Activated naive CD8-positive, alpha-beta T cell treated with anti-CD3 and anti-CD28 coated beads, Interleukin-2, amount 50 U/mL, for 16 hours (primary cell): ENCODE results near the gene UST.
"Not testable (repeated sequence)": the region's sequence is repeated elsewhere in the genome, so short reads cannot be mapped to it uniquely, and the experiment has no call there.

ENCODE experiments used
- DNase-seq: peaks from one replicate; pipeline ENCODE4 v3.0.0-alpha.2; 2020; ENCODE audit warnings: low read depth, low spot score

UST gene

DNA sequence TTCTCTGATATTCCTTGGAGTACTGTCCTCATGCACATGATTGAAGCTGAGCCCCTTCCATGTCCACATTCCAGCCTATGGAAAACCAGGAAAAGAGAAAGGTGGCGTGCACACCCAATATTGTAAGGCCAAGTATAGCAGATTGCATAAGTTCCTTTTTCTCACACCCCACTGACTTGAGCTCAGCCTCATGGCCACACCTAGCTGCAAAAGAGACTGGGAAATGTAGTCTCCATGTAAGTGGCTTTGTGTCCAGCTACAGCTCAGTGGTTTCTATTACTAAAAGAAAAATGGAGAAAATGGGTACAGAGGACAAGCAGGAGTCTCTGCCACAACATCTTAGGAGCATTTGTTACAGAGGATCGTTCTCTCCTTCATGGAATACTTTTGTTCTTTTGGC, 10.8 kb upstream of the UST start:
- no peak for DNase-seq

DNA sequence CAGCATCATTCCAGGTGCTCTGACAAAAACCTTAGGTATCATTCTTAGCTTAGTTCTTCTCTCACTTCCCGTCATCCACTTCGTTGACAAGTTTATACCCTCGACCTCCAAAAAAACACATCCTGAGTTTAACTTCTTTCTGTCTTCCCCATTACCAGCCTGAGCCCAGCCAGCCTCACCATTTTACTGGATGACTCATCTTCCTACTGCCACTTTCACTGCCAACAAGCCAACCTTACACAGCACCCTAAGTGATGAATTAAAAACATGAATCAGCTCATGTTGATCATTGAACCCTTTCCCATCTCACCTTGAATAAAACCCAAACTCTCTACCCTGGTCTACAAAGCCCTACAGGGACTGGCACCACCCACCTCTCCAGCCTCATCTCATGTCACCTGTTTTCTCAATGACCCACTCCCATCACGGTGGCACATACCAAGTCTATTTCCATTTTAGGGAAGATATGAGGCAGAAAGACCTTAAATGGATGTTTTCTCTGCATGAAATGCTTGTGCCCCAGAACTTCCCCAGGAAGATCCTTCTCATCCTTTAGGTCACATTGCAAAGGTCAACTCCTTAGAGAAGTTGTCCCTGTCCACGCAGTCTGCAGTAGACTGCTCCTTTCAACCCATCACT, 9.9 kb upstream of the UST start:
- DNase-seq, result no peak

DNA sequence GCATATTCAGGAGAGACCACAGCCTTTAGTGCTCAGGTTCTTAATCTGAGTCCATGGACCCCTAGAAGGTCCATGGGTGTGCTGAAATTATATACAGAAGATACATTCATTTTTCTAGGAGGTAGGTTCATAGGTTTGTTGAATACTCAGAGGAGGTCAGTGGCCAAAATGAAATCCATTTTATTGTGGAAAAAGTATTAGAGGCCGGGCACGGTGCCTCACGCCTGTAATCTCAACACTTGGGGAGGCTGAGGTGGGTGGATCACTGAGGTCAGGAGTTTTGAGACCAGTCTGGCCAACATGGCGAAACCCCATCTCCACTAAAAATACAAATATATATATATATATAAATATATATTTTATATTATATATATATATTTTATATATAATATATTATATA, 9.0 kb upstream of the UST start:
- DNase-seq, result no peak

DNA sequence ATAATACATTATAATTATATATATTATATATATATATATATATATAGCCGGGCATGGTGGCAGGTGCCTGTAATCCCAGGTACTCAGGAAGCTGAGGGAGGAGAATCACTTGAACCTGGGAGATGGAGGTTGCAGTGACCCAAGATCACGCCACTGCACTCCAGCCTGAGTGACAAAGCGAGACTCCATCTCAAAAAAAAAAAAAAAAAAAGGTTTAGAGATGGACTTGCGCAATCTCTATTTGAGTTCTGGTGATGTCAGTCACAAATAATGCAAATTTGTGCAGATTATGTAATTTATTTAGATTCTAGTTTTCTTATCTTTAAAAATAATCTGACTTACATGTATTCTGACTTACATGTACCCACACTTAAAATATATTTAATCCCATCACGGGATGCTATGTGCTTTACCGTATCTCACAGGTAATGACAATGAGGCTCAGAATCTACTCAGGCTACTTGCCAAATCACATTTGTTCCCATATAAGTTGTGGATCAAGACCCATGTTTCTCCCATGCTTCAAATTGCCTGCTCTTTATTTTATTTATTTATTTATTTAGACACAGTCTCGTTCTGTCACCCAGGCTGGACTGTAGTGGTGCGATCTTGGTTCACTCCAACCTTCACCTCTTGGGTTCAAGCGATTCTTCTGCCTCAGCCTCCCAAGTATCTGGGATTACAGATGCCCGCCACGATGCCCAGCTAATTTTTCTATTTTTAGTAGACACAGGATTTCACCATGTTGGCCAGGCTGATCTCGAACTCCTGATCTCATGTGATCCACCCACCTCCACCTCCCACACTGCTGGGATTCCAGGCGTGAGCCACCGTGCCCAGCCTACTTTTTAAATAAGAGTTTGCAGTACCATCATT, 7.6 kb upstream of the UST start:
- no peak for DNase-seq

DNA sequence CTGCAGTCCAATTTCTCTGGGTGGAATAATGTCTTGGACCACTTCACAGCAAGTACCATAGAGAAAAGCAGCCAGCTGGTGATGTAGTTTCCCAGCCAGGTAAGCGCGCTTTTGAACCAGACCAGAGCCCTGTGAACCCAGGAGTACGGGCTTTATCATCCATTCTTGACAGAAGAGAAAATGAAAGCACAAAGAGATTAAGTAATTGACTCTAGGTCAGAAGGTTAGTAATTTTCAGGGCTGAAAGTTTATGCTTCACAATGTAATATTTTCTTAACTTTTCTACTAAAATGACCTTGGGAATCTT, 7.1 kb upstream of the UST start:
- no peak for DNase-seq

DNA sequence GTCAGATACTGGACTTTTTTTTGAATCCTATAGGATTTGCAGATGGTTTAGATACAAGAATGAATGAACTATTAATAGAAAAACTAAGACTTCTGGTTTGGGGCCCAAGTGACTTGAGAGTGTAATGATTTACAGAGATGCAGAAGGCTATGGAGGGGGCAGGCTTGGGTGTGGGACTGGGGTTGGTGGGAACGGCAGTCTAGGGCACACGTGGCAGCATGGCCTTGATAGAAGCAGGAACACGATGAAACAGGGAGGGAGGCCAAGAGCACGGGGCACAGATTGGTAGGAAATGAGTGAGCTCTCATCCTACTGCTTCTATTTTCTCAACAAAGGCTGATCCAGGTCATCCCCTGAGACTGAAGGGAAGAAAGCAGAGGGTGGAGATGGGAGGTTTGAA, 3.4 kb upstream of the UST start:
- DNase-seq, result no peak

DNA sequence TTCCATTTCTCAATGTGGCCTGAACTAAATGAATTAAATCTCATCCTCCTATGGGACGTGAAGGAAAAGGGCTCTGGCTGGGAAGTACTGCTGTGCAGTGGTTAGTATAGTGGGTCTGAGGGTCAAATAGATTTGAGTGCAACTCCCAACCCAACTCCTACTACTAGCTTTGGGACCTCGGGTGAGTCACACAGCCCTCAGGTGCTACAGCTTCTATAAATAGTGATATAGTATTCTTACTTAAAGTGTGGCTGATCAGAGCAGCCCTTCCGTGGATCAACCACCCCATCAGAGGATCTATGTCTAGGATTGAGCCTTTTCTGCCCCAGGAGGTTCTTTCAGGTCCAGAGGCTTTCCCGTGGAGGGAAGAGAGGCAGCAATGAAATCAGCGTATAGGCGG, 904 bp upstream of the UST start:
- no peak for DNase-seq

DNA sequence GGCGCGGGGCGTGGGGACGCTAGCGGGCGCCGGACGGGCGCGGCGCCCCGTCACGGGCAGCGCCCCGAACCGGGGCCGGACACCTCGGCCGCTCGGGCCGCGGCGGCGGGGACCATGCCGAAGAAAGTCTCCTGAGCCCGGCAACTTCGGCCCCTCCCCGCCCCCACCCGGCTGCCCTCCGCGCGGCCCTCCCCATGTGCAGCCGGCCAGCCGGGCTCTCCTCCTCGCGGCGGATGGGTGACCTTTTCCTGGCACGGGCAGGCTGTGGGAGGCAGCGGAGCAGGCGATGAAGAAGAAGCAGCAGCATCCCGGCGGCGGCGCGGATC, 278 bp downstream of the UST start:
- DNase-seq, result no peak

DNA sequence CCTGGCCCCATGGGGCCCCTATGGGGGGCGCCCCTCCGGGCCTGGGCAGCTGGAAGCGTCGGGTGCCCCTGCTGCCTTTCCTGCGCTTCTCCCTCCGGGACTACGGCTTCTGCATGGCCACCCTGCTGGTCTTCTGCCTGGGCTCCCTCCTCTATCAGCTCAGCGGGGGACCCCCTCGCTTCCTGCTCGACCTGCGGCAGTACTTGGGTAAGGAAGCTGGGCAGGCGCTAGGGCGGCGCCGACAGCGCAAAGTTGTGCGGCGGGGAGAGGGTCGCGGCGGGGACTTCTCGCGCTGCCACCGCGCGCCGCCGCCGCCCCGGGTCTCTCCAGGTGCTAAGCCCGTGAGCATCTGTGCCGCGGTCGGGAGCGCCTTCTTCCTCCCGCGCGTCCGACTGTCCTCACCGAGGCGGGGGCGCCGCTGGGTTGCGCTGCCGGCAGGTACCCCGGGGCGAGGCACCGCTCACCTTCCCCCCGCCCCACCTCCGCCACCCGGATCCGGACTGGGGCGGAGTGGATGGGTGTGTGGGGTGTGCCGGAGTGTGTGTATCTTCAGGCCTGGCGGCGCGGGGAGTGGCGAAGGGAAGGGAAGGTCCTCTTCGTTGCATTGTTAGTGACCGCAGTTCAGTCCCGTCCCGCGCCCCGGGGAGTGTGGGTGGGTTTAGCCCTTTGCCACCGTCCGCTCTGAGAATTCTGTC, 788 bp downstream of the UST start:
- DNase-seq, result no peak

DNA sequence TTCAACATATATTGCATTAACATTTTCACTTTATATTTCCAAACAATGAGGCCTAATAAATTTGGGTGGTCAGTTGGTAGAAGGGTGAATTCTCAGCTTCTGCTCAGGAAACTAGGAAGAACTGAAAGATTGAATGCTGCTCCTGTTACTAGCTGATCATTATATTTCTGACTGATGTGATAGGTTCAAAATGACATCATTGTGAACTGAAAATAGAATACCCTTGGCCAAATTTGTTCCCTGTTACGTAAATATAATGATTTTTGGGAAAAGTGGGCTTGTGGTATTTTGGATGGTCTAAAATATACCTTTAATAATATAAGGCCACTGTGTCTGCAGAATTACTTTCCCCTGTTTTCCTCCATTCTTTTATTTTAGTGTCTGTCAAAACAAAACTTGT, 2.8 kb downstream of the UST start:
- DNase-seq, result no peak

DNA sequence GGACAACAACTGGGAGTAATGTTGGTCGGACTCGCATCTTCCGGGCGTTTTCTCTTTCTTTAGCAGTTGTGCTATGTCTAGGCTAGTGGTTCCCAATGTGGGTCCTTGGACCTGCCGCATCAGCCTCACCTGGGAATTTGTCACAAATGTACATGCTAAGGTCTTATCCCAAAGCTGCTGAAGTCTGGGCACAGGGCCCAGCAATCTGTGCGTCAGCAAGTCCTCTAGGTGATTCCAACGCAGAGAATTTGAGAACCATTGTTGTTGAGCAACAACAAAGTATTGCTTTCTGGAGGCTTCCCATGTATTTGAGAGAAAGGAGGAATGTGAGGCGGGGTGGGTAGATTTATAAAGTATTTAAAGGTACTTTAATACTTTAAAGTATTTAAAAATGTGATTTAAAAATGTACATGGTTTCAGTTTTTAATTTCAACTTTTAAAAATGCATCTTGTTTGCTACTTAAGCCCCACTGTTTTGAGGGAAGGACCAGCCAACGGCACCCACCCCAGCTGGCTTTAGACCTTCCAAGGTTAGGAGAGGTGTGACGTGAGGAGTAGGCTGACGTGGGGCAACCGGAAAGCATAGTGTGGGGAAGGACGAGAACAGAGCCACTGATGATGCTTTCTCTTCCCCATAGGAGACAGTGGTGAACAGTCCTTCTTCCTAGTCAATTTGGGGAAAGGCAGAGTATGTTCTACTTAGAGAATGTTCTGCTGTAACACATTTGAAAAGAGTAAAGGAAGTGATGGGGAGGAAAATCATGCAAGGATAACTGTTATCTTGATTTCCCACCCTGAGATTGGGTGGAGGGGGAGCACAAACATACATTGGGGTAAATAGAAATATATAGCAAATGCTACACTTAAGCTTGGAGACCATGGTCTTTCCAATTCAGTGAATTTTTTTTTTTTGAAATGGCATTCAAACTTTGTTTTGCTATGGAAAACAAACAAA, 4.3 kb downstream of the UST start:
- DNase-seq, result no peak

DNA sequence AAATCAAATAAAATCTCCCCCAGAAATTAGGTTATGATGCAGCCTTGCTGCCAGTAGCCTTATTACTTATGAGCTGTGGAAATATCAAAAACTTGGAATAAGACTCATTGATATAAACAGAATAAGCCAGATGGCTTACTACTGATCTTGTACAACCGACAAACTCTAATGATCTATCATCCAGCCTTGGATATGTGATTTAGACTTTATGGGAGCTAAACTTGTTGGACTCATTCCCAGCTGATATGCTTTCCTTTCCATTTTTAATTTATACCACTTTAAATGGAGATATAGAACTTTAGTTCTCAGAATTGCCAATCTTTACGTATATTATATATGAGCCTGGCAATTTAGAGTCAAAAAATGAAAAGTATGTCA, 5.0 kb downstream of the UST start:
- DNase-seq, result no peak

DNA sequence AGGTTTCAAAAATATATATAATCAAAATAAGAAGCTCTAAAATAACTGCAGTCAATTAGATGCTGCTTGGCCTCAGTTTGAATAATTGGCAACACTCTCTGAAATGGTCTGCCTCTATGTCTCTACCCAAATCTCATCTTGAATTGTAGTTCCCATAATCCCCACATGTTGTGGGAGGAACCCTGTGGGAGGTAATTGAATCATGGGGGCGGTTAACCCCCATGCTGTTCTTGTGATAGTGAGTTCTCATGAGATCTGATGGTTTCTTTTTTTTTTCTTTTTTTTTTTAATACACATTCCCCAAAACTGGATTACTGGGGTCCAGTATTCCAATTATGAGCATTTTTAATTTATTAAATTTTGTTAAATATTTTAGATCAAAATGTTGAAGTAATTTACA, 8.5 kb downstream of the UST start:
- DNase-seq, result not testable (repeated sequence)

DNA sequence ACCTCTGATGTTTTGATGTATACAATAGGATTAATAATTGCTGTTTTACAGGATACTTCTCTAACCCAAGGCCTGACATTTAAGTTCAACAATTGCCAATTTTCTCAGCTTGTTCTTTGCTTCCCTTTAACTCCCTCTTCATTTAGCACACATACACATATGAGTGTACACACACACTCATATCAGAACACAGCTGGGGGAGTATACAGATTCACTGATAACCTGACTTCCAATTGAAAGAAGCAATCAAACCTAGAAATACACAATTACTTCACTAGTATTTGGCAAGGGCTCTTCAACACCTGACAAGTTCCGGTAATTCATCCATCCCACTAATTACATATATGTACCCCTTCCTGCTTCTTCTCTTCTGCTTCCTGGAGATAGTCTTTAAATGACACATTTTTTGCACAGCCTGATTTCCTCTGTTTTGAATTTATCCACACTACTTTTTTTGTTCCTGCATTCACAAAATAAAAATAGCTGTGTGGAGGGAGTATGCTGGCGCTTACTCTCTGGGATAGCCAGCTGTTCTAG, 11.2 kb downstream of the UST start:
- no peak for DNase-seq

DNA sequence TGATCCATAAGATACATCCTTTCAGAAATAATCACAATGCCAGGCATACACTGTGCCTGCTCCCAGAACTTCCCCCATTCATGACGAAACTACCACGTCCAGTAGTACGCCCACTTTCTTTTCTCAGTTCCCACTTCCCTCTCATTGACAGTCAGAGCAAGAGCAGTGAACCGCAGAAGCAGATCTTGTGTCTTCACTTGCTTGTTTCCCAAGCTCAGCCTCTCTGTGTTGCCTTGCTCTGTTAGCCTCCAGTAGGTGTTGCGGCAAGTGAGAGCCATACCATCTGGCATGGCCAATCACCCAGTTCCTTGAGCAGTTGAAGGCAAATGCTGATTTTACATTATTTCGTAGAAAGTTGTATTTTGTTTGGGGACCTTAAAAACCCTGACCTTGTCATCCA, 11.7 kb downstream of the UST start:
- no peak for DNase-seq

DNA sequence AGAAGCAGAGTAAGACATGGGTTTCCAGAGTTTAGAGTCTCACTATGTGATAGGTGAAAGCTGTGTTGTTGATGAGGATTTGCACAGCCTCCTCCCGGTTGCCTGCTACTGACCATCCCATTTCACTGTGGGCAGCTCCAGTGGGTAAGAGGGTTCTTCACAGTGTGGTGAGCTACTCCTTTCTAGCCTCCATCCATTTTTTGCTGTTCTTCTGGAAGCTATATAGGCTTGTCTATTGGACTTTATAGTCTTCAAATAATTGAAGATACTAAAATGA, 13.4 kb downstream of the UST start:
- no peak for DNase-seq

DNA sequence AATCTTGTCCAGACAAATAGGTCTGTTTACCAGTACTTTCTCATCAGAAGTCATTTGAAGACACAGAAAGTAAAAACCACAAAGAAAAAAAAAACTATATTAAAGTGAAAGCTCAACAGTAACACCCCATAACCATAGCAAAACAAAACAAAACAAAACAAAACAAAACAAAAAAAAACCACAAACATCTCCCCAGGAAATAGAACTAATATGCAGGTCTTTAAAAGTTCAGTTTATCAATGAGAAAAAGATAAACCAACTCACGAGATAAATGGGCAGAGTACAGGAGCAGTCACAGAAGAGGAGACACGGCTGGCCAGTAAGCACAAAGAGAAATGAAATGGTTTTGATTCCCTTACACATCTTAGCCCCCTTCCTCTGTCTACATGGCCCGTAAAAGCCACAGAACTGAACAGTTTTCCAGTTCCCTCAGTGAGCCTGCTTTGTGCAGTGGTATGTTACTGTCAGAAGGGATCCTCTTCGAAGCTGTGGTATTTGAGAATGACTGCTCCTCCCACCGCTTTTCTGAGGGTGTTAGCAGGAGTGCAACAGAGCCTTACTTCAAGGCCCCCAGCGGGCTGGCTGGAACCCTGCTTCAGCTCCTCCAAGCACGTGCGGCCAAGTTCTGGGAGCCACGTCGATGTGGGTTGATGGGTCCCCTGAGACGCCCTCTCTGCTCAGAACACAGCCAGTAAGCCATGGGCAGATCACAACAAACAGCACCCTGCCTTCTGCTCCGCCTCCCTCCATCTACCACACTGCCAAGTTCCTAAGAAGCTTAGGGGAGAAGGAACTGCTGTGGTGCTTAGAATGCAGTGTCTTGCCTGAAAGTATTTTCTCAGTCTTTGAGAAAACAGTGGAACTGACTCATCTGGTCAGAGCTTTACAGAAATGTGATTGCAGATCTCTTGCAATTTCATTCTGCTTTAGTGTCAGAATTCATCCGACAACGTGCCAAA, 14.0 kb downstream of the UST start:
- DNase-seq, result no peak

DNA sequence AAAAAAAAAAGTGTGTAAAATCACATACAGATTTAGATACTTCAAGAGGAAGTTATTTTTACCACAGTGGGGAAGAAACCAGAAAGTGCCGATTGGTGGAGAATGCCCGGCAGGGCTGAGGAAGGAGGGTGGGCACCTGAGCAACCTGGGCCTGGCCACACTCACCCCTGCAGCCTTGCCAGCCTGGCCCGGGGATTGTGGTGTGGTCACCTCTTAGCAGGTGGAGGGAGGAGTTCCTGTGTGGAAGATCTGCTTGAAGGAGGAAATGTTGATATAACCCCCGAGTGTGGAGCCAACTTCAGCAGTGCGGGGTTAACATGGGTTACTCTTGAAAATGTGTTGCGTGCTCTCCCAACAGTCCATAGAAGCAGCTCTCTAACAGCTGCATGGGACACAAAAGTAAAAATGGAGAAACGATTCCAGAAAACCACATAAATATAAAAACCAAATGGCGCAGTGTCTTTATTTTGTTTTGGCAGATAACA, 14.7 kb downstream of the UST start:
- DNase-seq, result no peak

DNA sequence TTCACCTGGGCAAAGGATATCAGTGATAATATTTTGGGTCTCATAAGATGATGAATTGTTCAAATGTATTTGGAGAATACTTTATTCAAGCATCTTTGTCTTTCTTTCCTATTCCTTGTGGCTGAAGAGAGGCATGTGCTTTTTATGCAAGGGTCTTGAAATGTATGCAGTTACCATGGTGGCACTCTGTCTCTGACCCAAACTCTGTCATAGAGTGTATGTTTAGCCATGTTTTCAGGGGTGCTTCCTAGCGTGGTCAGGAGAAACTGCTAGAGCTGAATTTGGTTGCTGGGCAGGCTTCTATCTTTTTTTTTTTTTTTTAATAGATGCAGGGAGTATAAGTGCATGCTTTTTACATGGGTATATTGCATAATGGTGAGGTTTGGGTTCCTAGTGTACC, 15.4 kb downstream of the UST start:
- DNase-seq, result no peak

DNA sequence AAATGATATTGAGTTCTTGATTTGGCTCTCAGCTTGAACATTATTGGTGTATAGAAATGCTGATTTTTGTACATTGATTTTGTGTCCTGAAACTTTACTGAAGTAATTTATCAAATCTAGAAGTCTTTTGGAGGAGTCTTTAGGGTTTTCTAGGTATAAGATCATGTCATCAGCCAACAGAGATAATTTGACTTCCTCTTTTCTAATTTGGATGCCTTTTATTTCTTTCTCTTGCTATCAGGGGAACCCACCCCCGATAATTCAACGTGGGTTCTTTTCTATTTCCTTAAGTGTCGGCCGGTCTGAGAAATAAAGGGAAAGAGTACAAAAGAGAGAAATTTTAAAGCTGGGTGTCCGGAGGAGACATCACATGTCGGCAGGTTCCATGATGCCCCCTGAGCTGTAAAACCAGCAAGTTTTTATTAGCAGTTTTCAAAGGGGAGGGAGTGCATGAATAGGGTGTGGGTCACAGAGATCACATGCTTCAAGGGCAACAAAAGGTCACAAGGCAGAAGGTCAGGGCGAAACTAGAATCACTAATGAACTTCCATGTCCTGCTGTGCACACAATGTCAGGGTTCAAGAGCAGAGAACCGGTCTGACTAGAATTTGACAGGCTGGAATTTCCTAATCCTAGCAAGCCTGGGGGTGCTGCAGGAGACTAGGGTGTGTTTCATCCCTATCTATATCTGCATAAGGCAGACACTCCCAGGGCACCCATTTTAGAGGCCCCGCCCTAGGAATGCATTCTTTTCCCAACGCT, 17.6 kb downstream of the UST start:
- not testable (repeated sequence) for DNase-seq
